ENCODE data around the gene AMOT. TPM values are rescaled to one million over a fixed set of nuclear protein-coding genes. Genes with fewer than 3 reads are reported as not detected.

The AMOT gene
- total RNA-seq, 2 experiments from 2014 or later, result 1.4 to 1.6 TPM

DNA sequence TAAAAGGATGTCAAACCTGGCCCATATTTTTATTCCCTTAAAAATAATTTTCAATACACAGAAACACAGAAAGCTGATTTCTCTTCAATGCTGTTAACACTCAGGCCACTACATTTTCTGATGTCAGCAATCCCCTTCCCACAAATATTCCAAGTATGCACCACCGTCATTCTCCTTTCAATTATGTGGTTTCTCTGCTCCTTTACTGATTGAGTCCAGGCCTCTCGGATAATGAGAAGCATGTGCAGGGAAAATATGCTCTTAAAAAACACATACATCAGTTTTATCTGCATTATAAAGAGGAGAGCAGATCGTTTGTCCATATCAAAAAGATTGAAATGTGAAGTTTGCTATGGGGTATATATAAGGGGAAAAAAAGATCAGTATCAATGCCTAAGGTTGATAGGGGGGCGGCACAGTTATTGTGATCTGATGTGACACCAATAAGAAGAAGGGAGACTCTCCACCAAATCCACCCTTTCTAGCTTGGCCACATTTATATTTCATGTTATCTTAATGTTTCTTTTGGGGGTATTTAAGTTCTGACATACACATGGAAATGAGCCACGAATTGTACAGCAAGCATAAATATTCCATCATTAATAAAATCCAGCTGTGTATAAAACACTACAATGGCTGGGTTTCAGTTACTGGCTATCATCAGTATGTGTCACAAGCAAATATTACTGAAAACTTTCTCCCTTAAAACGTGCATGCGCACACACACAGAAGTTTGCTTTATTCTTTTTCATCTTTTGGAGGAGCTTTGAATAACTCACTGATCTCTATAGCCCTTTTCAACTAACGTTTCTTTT, 6.4 kb downstream of the AMOT start:
- ChIA-PET CTCF (no interaction called here), POLR2A (no interaction called here)
- H3K27me3 Mint-ChIP-seq, result no peaks in the 10 kb centered on the region
- H3K36me3 Mint-ChIP-seq (ENCODE audit: low read depth), result no peaks in the 10 kb centered on the region
- no peak overlapping the region for H3K4me3 ChIP-seq (ENCODE audit: low read length)
- H3K36me3 ChIP-seq (ENCODE audit: insufficient read depth, low read length), result peaks cover 3% of the 10 kb centered on the region
- H3K27ac ChIP-seq (ENCODE audit: low read depth in 1 of 2, low read length in 2 of 2), result no peak overlapping the region
- H3K4me3 Mint-ChIP-seq, result no peak overlapping the region
- no peaks in the 10 kb centered on the region for H3K9me3 Mint-ChIP-seq
- H3K27ac Mint-ChIP-seq, result no peak overlapping the region
- no peaks in the 10 kb centered on the region for H3K4me1 Mint-ChIP-seq (ENCODE audit: low read depth)
- DNase-seq (no peak), ATAC-seq (ENCODE audit: poor library complexity) (no peak)
- intact Hi-C loops (cut with DNase I, micrococcal nuclease), result no loop called here
- no peaks in the 10 kb centered on the region for H3K4me1 ChIP-seq (ENCODE audit: insufficient read depth, low read length)
- no peaks in the 10 kb centered on the region for H3K27me3 ChIP-seq (ENCODE audit: control insufficient read depth in 1 of 2, insufficient read depth in 2 of 2, low read length in 2 of 2)
- TF ChIP-seq, protein P1, sequence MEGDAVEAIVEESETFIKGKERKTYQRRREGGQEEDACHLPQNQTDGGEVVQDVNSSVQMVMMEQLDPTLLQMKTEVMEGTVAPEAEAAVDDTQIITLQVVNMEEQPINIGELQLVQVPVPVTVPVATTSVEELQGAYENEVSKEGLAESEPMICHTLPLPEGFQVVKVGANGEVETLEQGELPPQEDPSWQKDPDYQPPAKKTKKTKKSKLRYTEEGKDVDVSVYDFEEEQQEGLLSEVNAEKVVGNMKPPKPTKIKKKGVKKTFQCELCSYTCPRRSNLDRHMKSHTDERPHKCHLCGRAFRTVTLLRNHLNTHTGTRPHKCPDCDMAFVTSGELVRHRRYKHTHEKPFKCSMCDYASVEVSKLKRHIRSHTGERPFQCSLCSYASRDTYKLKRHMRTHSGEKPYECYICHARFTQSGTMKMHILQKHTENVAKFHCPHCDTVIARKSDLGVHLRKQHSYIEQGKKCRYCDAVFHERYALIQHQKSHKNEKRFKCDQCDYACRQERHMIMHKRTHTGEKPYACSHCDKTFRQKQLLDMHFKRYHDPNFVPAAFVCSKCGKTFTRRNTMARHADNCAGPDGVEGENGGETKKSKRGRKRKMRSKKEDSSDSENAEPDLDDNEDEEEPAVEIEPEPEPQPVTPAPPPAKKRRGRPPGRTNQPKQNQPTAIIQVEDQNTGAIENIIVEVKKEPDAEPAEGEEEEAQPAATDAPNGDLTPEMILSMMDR (IDR thresholded peaks at IDR 0.05), result no peak
- H3K9me3 ChIP-seq (ENCODE audit: control insufficient read depth in 1 of 2, insufficient read depth in 1 of 2, low read length in 2 of 2), result no peaks in the 10 kb centered on the region

- no peak for DNase-seq
- H3K36me3 ChIP-seq (ENCODE audit: insufficient read depth, low read length), result peaks cover 3% of the 10 kb centered on the region
- H3K4me3 ChIP-seq (ENCODE audit: low read length), result no peak overlapping the region
- intact Hi-C loops (cut with DNase I, micrococcal nuclease), result no loop called here
- no peaks in the 10 kb centered on the region for H3K27me3 Mint-ChIP-seq
- CTCF ChIA-PET, result no interaction called here
- no peak overlapping the region for H3K4me3 Mint-ChIP-seq
- no peaks in the 10 kb centered on the region for H3K9me3 ChIP-seq (ENCODE audit: control insufficient read depth in 1 of 2, insufficient read depth in 1 of 2, low read length in 2 of 2)
- TF ChIP-seq, protein P1 (IDR thresholded peaks at IDR 0.05), result no peak
- no peaks in the 10 kb centered on the region for H3K4me1 Mint-ChIP-seq (ENCODE audit: low read depth)
- H3K27ac ChIP-seq (ENCODE audit: low read depth in 1 of 2, low read length in 2 of 2), result no peak overlapping the region
- ATAC-seq (ENCODE audit: poor library complexity), result no peak
- no peaks in the 10 kb centered on the region for H3K9me3 Mint-ChIP-seq
- POLR2A ChIA-PET, result no interaction called here
- H3K36me3 Mint-ChIP-seq (ENCODE audit: low read depth), result no peaks in the 10 kb centered on the region
- H3K27ac Mint-ChIP-seq, result no peak overlapping the region
- H3K4me1 ChIP-seq (ENCODE audit: insufficient read depth, low read length), result no peaks in the 10 kb centered on the region
- no peaks in the 10 kb centered on the region for H3K27me3 ChIP-seq (ENCODE audit: control insufficient read depth in 1 of 2, insufficient read depth in 2 of 2, low read length in 2 of 2)
Measured at GRCh38 chrX:112832481-112833095, 8.0 kb downstream of the AMOT start.

- TF ChIP-seq, protein P1 (IDR thresholded peaks at IDR 0.05), result no peak
- Histone ChIP-seq H3K4me1 (ENCODE audit: insufficient read depth, low read length) (no peaks in the 10 kb centered on the region), H3K9me3 (ENCODE audit: control insufficient read depth in 1 of 2, insufficient read depth in 1 of 2, low read length in 2 of 2) (no peaks in the 10 kb centered on the region), H3K4me3 (ENCODE audit: low read length) (no peak overlapping the region), H3K36me3 (ENCODE audit: insufficient read depth, low read length) (peaks cover 3% of the 10 kb centered on the region), H3K27ac (ENCODE audit: low read depth in 1 of 2, low read length in 2 of 2) (no peak overlapping the region), H3K27me3 (ENCODE audit: control insufficient read depth in 1 of 2, insufficient read depth in 2 of 2, low read length in 2 of 2) (no peaks in the 10 kb centered on the region)
- intact Hi-C loops (cut with DNase I, micrococcal nuclease), result no loop called here
- POLR2A ChIA-PET, result no interaction called here
- ATAC-seq (ENCODE audit: poor library complexity) (no peak), DNase-seq (no peak)
- Mint-ChIP-seq H3K4me1 (ENCODE audit: low read depth) (no peaks in the 10 kb centered on the region), H3K27ac (no peak overlapping the region), H3K27me3 (no peaks in the 10 kb centered on the region), H3K36me3 (ENCODE audit: low read depth) (no peaks in the 10 kb centered on the region), H3K9me3 (no peaks in the 10 kb centered on the region), H3K4me3 (no peak overlapping the region)
- CTCF ChIA-PET, result no interaction called here
Measured at GRCh38 chrX:112830540-112830939, 10.1 kb downstream of the AMOT start.
